ENCODE results near the gene TULP4.
"Not testable (repeated sequence)": the region's sequence is repeated elsewhere in the genome, so short reads cannot be mapped to it uniquely, and the experiment has no call there.

The TULP4 gene

GRCh38 chr6:158468666-158469065, 156.4 kb downstream of the TULP4 start:
- H4K20me1 ChIP-seq (ENCODE audit: insufficient read depth, low read length, poor library complexity, severe bottlenecking): no peaks in the 10 kb centered on the region
- H2AFZ ChIP-seq (ENCODE audit: low read length): no peak overlapping the region
- H3K9me3 ChIP-seq (ENCODE audit: insufficient read depth, low read depth, low read length): no peaks in the 10 kb centered on the region
- peaks cover 12% of the 10 kb centered on the region for H3K4me1 ChIP-seq (ENCODE audit: insufficient read depth, low read length, poor library complexity, severe bottlenecking)
- no peaks in the 10 kb centered on the region for H3K79me2 ChIP-seq (ENCODE audit: insufficient read depth, low read length)
- no peaks in the 10 kb centered on the region for H3K27me3 ChIP-seq (ENCODE audit: insufficient read depth, low read length, poor library complexity, severe bottlenecking)
- H3K36me3 ChIP-seq (ENCODE audit: insufficient read depth, low read length): no peaks in the 10 kb centered on the region
- no peak overlapping the region for H3K9ac ChIP-seq (ENCODE audit: low read depth, low read length, poor library complexity, severe bottlenecking)
- no peak for TF ChIP-seq EZH2phosphoT487 (IDR thresholded peaks at IDR 0.05; ENCODE audit: borderline replicate concordance)
- TF ChIP-seq CTCF (conservative IDR thresholded peaks at IDR 0.05; ENCODE audit: low read length): peak; percentile 26; the same call in 1 of the 2 replicates
- H3F3A ChIP-seq (ENCODE audit: low read depth): no peaks in the 10 kb centered on the region
- no peak overlapping the region for H3K4me3 ChIP-seq (ENCODE audit: low read length, poor library complexity, severe bottlenecking)
- no peak overlapping the region for H3K4me2 ChIP-seq (ENCODE audit: low read depth, low read length, poor library complexity, severe bottlenecking)
- H3K9me2 ChIP-seq (replicated peaks; ENCODE audit: low read depth, low read length): no peaks in the 10 kb centered on the region

- H3F3A ChIP-seq (ENCODE audit: low read depth); H3K27me3 ChIP-seq (ENCODE audit: insufficient read depth, low read length, poor library complexity, severe bottlenecking); H3K36me3 ChIP-seq (ENCODE audit: insufficient read depth, low read length); H3K79me2 ChIP-seq (ENCODE audit: insufficient read depth, low read length); H2AFZ ChIP-seq (ENCODE audit: low read length); H3K4me2 ChIP-seq (ENCODE audit: low read depth, low read length, poor library complexity, severe bottlenecking); H3K9me2 ChIP-seq (replicated peaks; ENCODE audit: low read depth, low read length); H3K4me3 ChIP-seq (ENCODE audit: low read length, poor library complexity, severe bottlenecking); H3K9ac ChIP-seq (ENCODE audit: low read depth, low read length, poor library complexity, severe bottlenecking); H3K9me3 ChIP-seq (ENCODE audit: insufficient read depth, low read depth, low read length); H4K20me1 ChIP-seq (ENCODE audit: insufficient read depth, low read length, poor library complexity, severe bottlenecking): not testable (repeated sequence)
- H3K4me1 ChIP-seq (ENCODE audit: insufficient read depth, low read length, poor library complexity, severe bottlenecking): peaks cover 12% of the 10 kb centered on the region
Observed at GRCh38 chr6:158470023-158470422, 157.8 kb downstream of the TULP4 start.

DNA sequence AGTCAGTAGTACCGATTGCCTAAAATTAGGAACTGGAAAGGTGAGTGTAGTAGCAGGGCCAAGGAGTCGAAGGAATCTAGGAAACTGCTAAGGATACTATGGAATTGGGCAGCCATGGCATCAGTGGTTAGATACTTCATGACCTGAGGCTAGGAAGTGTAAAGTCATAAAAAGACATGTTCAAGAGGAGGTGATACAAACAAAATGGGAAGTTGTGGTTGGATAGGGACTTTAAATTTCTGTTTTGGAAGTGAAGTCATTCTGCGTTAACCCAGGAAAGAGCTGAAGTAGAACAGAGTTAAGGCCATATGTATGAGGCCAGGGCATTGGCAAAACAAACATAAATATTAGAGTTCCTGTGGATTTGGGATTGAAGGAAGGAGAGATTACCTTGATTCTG, 159.1 kb downstream of the TULP4 start:
- H3K36me3 ChIP-seq (ENCODE audit: insufficient read depth, low read length): no peaks in the 10 kb centered on the region
- no peak overlapping the region for H3K4me3 ChIP-seq (ENCODE audit: low read length, poor library complexity, severe bottlenecking)
- no peaks in the 10 kb centered on the region for H3K9me3 ChIP-seq (ENCODE audit: insufficient read depth, low read depth, low read length)
- no peak overlapping the region for H3K4me2 ChIP-seq (ENCODE audit: low read depth, low read length, poor library complexity, severe bottlenecking)
- H4K20me1 ChIP-seq (ENCODE audit: insufficient read depth, low read length, poor library complexity, severe bottlenecking): no peaks in the 10 kb centered on the region
- H3K9ac ChIP-seq (ENCODE audit: low read depth, low read length, poor library complexity, severe bottlenecking): no peak overlapping the region
- no peaks in the 10 kb centered on the region for H3K27me3 ChIP-seq (ENCODE audit: insufficient read depth, low read length, poor library complexity, severe bottlenecking)
- H2AFZ ChIP-seq (ENCODE audit: low read length): no peak overlapping the region
- no peak for TF ChIP-seq CTCF (conservative IDR thresholded peaks at IDR 0.05; ENCODE audit: low read length)
- no peak for TF ChIP-seq EZH2phosphoT487 (IDR thresholded peaks at IDR 0.05; ENCODE audit: borderline replicate concordance)
- H3K9me2 ChIP-seq (replicated peaks; ENCODE audit: low read depth, low read length): no peaks in the 10 kb centered on the region
- peaks cover 12% of the 10 kb centered on the region for H3K4me1 ChIP-seq (ENCODE audit: insufficient read depth, low read length, poor library complexity, severe bottlenecking)
- H3K79me2 ChIP-seq (ENCODE audit: insufficient read depth, low read length): no peaks in the 10 kb centered on the region
- H3F3A ChIP-seq (ENCODE audit: low read depth): no peaks in the 10 kb centered on the region

DNA sequence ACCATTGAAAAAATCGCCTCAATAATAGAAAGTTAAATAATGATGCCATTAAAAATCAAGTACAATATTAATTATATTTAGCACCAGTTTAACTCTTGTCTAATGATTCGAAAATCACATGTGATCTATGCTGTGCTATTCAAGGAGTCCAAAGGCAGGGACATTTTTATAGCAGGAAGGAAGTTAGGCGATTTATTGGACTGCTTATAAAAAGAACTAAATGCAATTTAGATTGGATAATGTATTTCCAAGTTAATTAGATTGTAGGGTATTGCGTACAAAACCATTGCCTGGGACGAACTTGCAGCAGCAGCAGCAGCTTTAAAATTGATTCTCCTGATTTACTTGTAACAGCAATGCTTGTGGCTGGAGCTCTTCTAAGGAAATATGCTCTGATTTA, 160.2 kb downstream of the TULP4 start:
- Histone ChIP-seq H3K27me3 (ENCODE audit: insufficient read depth, low read length, poor library complexity, severe bottlenecking) (no peaks in the 10 kb centered on the region), H4K20me1 (ENCODE audit: insufficient read depth, low read length, poor library complexity, severe bottlenecking) (no peaks in the 10 kb centered on the region), H3K9me2 (replicated peaks; ENCODE audit: low read depth, low read length) (no peaks in the 10 kb centered on the region), H3K36me3 (ENCODE audit: insufficient read depth, low read length) (no peaks in the 10 kb centered on the region), H3K4me1 (ENCODE audit: insufficient read depth, low read length, poor library complexity, severe bottlenecking) (peaks cover 12% of the 10 kb centered on the region), H3K4me2 (ENCODE audit: low read depth, low read length, poor library complexity, severe bottlenecking) (peak overlapping the region; percentile 13), H2AFZ (ENCODE audit: low read length) (no peak overlapping the region), H3K9ac (ENCODE audit: low read depth, low read length, poor library complexity, severe bottlenecking) (no peak overlapping the region), H3F3A (ENCODE audit: low read depth) (no peaks in the 10 kb centered on the region), H3K9me3 (ENCODE audit: insufficient read depth, low read depth, low read length) (no peaks in the 10 kb centered on the region), H3K79me2 (ENCODE audit: insufficient read depth, low read length) (no peaks in the 10 kb centered on the region), H3K4me3 (ENCODE audit: low read length, poor library complexity, severe bottlenecking) (no peak overlapping the region)
- TF ChIP-seq CTCF (conservative IDR thresholded peaks at IDR 0.05; ENCODE audit: low read length) (no peak), EZH2phosphoT487 (IDR thresholded peaks at IDR 0.05; ENCODE audit: borderline replicate concordance) (no peak)

All from Loucy (cell line).